WTC11 (cell line): ENCODE measurements around the gene NDUFV1. TPM values are rescaled to one million over a fixed set of nuclear protein-coding genes. Genes with fewer than 3 reads are reported as not detected.

Experiments used
- ELF4 ChIP-seq: sonication (generic); formaldehyde crosslinking; IDR thresholded peaks from 2 replicates; pipeline ENCODE4 v1.8.1; 2022; ENCODE audit warnings: low read depth, mild to moderate bottlenecking, moderate library complexity, missing genetic modification reagents
- ETV6 ChIP-seq: sonication (generic); formaldehyde crosslinking; IDR thresholded peaks from 2 replicates; pipeline ENCODE4 v1.8.1; 2022; ENCODE audit warnings: mild to moderate bottlenecking, missing genetic modification reagents
- FOXK1 ChIP-seq: sonication (generic); formaldehyde crosslinking; IDR thresholded peaks from 2 replicates; pipeline ENCODE4 v1.8.0; 2022; ENCODE audit warnings: mild to moderate bottlenecking, moderate library complexity, missing genetic modification reagents
- FOXP1 ChIP-seq: sonication (generic); formaldehyde crosslinking; IDR thresholded peaks from 2 replicates; pipeline ENCODE4 v1.8.0; 2022; ENCODE audit warnings: missing genetic modification reagents, mild to moderate bottlenecking, moderate library complexity, borderline replicate concordance
- KAT7 ChIP-seq: sonication (generic); formaldehyde crosslinking; IDR thresholded peaks from 2 replicates; pipeline ENCODE4 v1.8.1; 2023; ENCODE audit warnings: missing genetic modification reagents, mild to moderate bottlenecking, borderline replicate concordance
- MXD4 ChIP-seq: fragments of 250-450 bp; sonication (Bioruptor Pico); IDR thresholded peaks from 2 replicates; pipeline ENCODE4 v1.8.0; 2021; ENCODE audit warnings: mild to moderate bottlenecking, moderate library complexity, borderline replicate concordance
- NR1H2 ChIP-seq: sonication (generic); formaldehyde crosslinking; IDR thresholded peaks from 2 replicates; pipeline ENCODE4 v1.9.0; 2021; ENCODE audit warnings: mild to moderate bottlenecking, moderate library complexity, missing genetic modification reagents
- PRRX2 ChIP-seq: fragments of 250-450 bp; sonication (Bioruptor Pico); IDR thresholded peaks from 2 replicates; pipeline ENCODE4 v1.8.0; 2021; ENCODE audit warnings: mild to moderate bottlenecking
- SP1 ChIP-seq: sonication (generic); formaldehyde crosslinking; conservative IDR thresholded peaks from 2 replicates; pipeline ENCODE4 v1.8.1; 2022; ENCODE audit warnings: missing genetic modification reagents
- TCF7 ChIP-seq: sonication (generic); formaldehyde crosslinking; IDR thresholded peaks from 2 replicates; pipeline ENCODE4 v1.8.0; 2022; ENCODE audit warnings: mild to moderate bottlenecking, low read depth, missing genetic modification reagents, moderate library complexity
- TEAD1 ChIP-seq: sonication (generic); formaldehyde crosslinking; IDR thresholded peaks from 2 replicates; pipeline ENCODE4 v1.8.0; 2022; ENCODE audit warnings: mild to moderate bottlenecking, missing genetic modification reagents
- TEAD4 ChIP-seq: sonication (generic); formaldehyde crosslinking; IDR thresholded peaks from 2 replicates; pipeline ENCODE4 v1.8.0; 2022; ENCODE audit warnings: mild to moderate bottlenecking, missing genetic modification reagents
- TP53 ChIP-seq: sonication (generic); formaldehyde crosslinking; IDR thresholded peaks from 2 replicates; pipeline ENCODE4 v1.8.1; 2023; ENCODE audit warnings: mild to moderate bottlenecking, missing genetic modification reagents
- ZBTB21 ChIP-seq: sonication (generic); formaldehyde crosslinking; IDR thresholded peaks from 2 replicates; pipeline ENCODE4 v1.8.1; 2023; ENCODE audit warnings: mild to moderate bottlenecking, missing genetic modification reagents, borderline replicate concordance
- ZNF219 ChIP-seq: sonication (generic); formaldehyde crosslinking; IDR thresholded peaks from 2 replicates; pipeline ENCODE4 v1.8.0; 2023; ENCODE audit warnings: missing genetic modification reagents, mild to moderate bottlenecking, borderline replicate concordance
- total RNA-seq: library from RNA; stranded (reverse); gene quantifications from 3 replicates; pipeline ENCODE4 v1.2.3, GENCODE V29; 2021
- TF ChIP-seq, protein P1 (sequence below): sonication (generic); formaldehyde crosslinking; IDR thresholded peaks from 2 replicates; pipeline ENCODE4 v1.8.1; 2022; ENCODE audit warnings: low read depth, missing genetic modification reagents, borderline replicate concordance
- TF ChIP-seq, protein P2 (sequence below): sonication (generic); formaldehyde crosslinking; IDR thresholded peaks from 2 replicates; pipeline ENCODE4 v1.8.0; 2022; ENCODE audit warnings: mild to moderate bottlenecking, missing genetic modification reagents
- TF ChIP-seq, protein P3 (sequence below): sonication (generic); formaldehyde crosslinking; conservative IDR thresholded peaks from 2 replicates; pipeline ENCODE4 v1.8.1; 2022; ENCODE audit warnings: mild to moderate bottlenecking, missing genetic modification reagents
- TF ChIP-seq, protein P4 (sequence below): sonication (generic); formaldehyde crosslinking; IDR thresholded peaks from 2 replicates; pipeline ENCODE4 v1.8.1; 2023; ENCODE audit warnings: mild to moderate bottlenecking, missing genetic modification reagents, moderate library complexity
- TF ChIP-seq, protein P5 (sequence below): sonication (generic); formaldehyde crosslinking; IDR thresholded peaks from 2 replicates; pipeline ENCODE4 v1.8.1; 2022; ENCODE audit warnings: mild to moderate bottlenecking, moderate library complexity, missing genetic modification reagents
- TF ChIP-seq, protein P6 (sequence below): sonication (generic); formaldehyde crosslinking; IDR thresholded peaks from 2 replicates; pipeline ENCODE4 v1.8.1; 2023; ENCODE audit warnings: mild to moderate bottlenecking, moderate library complexity, missing genetic modification reagents
- TF ChIP-seq, protein P7 (sequence below): sonication (generic); formaldehyde crosslinking; IDR thresholded peaks from 2 replicates; pipeline ENCODE4 v1.8.0; 2023; ENCODE audit warnings: missing genetic modification reagents, mild to moderate bottlenecking, borderline replicate concordance
- TF ChIP-seq, protein P8 (sequence below): fragments of 250-450 bp; sonication (Bioruptor Pico); IDR thresholded peaks from 2 replicates; pipeline ENCODE4 v2.1.2; 2022; ENCODE audit warnings: mild to moderate bottlenecking, moderate library complexity
- TF ChIP-seq, protein P9 (sequence below): sonication (generic); formaldehyde crosslinking; IDR thresholded peaks from 2 replicates; pipeline ENCODE4 v1.8.0; 2022; ENCODE audit warnings: mild to moderate bottlenecking, missing genetic modification reagents

The NDUFV1 gene
- total RNA-seq, 1 experiment from 2014 or later = 231 TPM

DNA sequence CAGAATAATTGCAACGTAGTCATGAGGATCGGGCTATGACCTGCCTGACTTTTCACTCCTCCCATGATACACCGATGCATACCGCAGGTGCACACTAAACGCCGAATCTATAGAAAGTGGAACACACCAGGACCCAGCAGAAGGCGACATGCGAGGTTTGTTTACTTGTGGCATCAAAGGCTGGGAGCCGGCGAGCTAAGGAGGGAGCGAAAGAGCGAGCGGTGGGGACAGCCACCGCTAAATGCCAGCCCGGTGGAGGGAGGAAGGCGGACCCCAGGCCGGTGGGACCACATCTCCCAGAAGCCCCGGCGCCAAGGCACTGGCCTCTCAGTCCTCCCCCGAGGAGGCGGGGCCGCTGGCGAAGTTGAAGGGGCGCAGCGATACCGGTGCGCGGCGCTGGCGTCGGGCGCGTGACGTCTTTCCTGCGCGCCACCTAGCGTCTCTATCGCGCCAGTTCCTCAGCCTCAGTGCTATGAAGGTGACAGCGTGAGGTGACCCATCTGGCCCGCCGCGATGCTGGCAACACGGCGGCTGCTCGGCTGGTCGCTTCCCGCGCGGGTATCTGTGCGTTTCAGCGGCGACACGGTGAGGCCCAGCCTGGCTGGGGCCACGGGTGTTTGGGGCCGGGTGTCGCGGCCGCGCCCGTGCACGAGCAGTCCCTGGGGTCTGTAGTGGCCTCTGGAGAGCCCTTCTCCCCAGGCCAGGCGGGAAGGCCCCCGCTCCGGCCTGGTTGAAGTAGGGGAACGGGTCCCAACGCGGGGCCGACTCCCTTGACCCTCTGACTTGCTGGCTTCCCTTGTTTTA lies at the start of gene NDUFV1 (continued):
- TF ChIP-seq, protein P1, sequence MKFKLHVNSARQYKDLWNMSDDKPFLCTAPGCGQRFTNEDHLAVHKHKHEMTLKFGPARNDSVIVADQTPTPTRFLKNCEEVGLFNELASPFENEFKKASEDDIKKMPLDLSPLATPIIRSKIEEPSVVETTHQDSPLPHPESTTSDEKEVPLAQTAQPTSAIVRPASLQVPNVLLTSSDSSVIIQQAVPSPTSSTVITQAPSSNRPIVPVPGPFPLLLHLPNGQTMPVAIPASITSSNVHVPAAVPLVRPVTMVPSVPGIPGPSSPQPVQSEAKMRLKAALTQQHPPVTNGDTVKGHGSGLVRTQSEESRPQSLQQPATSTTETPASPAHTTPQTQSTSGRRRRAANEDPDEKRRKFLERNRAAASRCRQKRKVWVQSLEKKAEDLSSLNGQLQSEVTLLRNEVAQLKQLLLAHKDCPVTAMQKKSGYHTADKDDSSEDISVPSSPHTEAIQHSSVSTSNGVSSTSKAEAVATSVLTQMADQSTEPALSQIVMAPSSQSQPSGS = no peak
- TF ChIP-seq, protein P2, sequence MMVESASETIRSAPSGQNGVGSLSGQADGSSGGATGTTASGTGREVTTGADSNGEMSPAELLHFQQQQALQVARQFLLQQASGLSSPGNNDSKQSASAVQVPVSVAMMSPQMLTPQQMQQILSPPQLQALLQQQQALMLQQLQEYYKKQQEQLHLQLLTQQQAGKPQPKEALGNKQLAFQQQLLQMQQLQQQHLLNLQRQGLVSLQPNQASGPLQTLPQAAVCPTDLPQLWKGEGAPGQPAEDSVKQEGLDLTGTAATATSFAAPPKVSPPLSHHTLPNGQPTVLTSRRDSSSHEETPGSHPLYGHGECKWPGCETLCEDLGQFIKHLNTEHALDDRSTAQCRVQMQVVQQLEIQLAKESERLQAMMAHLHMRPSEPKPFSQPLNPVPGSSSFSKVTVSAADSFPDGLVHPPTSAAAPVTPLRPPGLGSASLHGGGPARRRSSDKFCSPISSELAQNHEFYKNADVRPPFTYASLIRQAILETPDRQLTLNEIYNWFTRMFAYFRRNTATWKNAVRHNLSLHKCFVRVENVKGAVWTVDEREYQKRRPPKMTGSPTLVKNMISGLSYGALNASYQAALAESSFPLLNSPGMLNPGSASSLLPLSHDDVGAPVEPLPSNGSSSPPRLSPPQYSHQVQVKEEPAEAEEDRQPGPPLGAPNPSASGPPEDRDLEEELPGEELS (CRISPR knock-in tag) = 0 out of 2 replicates have a peak, but pooled peaks have one; percentile 20
- TF ChIP-seq, protein P3, sequence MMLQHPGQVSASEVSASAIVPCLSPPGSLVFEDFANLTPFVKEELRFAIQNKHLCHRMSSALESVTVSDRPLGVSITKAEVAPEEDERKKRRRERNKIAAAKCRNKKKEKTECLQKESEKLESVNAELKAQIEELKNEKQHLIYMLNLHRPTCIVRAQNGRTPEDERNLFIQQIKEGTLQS (CRISPR knock-in tag) = no peak
- TF ChIP-seq TEAD4 = no peak
- TF ChIP-seq, protein P4, sequence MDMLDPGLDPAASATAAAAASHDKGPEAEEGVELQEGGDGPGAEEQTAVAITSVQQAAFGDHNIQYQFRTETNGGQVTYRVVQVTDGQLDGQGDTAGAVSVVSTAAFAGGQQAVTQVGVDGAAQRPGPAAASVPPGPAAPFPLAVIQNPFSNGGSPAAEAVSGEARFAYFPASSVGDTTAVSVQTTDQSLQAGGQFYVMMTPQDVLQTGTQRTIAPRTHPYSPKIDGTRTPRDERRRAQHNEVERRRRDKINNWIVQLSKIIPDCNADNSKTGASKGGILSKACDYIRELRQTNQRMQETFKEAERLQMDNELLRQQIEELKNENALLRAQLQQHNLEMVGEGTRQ (CRISPR knock-in tag) = peak; percentile 54
- TF ChIP-seq NR1H2 (CRISPR knock-in tag) = no peak
- TF ChIP-seq, protein P5, sequence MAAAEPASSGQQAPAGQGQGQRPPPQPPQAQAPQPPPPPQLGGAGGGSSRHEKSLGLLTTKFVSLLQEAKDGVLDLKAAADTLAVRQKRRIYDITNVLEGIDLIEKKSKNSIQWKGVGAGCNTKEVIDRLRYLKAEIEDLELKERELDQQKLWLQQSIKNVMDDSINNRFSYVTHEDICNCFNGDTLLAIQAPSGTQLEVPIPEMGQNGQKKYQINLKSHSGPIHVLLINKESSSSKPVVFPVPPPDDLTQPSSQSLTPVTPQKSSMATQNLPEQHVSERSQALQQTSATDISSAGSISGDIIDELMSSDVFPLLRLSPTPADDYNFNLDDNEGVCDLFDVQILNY (CRISPR knock-in tag) = peak; percentile 69
- TF ChIP-seq, protein P6, sequence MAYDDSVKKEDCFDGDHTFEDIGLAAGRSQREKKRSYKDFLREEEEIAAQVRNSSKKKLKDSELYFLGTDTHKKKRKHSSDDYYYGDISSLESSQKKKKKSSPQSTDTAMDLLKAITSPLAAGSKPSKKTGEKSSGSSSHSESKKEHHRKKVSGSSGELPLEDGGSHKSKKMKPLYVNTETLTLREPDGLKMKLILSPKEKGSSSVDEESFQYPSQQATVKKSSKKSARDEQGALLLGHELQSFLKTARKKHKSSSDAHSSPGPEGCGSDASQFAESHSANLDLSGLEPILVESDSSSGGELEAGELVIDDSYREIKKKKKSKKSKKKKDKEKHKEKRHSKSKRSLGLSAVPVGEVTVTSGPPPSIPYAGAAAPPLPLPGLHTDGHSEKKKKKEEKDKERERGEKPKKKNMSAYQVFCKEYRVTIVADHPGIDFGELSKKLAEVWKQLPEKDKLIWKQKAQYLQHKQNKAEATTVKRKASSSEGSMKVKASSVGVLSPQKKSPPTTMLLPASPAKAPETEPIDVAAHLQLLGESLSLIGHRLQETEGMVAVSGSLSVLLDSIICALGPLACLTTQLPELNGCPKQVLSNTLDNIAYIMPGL (CRISPR knock-in tag) = peak; percentile 79; the same call in 1 of the 2 replicates
- TF ChIP-seq SP1 (CRISPR knock-in tag) = peak; percentile 97
- no peak for TF ChIP-seq PRRX2
- TF ChIP-seq TCF7 (CRISPR knock-in tag) = peak; percentile 55; the same call in 1 of the 2 replicates
- no peak for TF ChIP-seq MXD4 (CRISPR knock-in tag)
- TF ChIP-seq ELF4 (CRISPR knock-in tag) = no peak
- TF ChIP-seq TP53 (CRISPR knock-in tag) = no peak
- TF ChIP-seq TEAD1 (CRISPR knock-in tag) = peak; percentile 75; the same call in 1 of the 2 replicates
- TF ChIP-seq, protein P7, sequence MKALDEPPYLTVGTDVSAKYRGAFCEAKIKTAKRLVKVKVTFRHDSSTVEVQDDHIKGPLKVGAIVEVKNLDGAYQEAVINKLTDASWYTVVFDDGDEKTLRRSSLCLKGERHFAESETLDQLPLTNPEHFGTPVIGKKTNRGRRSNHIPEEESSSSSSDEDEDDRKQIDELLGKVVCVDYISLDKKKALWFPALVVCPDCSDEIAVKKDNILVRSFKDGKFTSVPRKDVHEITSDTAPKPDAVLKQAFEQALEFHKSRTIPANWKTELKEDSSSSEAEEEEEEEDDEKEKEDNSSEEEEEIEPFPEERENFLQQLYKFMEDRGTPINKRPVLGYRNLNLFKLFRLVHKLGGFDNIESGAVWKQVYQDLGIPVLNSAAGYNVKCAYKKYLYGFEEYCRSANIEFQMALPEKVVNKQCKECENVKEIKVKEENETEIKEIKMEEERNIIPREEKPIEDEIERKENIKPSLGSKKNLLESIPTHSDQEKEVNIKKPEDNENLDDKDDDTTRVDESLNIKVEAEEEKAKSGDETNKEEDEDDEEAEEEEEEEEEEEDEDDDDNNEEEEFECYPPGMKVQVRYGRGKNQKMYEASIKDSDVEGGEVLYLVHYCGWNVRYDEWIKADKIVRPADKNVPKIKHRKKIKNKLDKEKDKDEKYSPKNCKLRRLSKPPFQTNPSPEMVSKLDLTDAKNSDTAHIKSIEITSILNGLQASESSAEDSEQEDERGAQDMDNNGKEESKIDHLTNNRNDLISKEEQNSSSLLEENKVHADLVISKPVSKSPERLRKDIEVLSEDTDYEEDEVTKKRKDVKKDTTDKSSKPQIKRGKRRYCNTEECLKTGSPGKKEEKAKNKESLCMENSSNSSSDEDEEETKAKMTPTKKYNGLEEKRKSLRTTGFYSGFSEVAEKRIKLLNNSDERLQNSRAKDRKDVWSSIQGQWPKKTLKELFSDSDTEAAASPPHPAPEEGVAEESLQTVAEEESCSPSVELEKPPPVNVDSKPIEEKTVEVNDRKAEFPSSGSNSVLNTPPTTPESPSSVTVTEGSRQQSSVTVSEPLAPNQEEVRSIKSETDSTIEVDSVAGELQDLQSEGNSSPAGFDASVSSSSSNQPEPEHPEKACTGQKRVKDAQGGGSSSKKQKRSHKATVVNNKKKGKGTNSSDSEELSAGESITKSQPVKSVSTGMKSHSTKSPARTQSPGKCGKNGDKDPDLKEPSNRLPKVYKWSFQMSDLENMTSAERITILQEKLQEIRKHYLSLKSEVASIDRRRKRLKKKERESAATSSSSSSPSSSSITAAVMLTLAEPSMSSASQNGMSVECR (CRISPR knock-in tag) = peak; percentile 86; the same call in 1 of the 2 replicates
- peak; percentile 97 for TF ChIP-seq FOXK1 (CRISPR knock-in tag)
- peak; percentile 82; the same call in 1 of the 2 replicates for TF ChIP-seq ZBTB21
- no peak for TF ChIP-seq ZNF219 (CRISPR knock-in tag)
- TF ChIP-seq, protein P8, sequence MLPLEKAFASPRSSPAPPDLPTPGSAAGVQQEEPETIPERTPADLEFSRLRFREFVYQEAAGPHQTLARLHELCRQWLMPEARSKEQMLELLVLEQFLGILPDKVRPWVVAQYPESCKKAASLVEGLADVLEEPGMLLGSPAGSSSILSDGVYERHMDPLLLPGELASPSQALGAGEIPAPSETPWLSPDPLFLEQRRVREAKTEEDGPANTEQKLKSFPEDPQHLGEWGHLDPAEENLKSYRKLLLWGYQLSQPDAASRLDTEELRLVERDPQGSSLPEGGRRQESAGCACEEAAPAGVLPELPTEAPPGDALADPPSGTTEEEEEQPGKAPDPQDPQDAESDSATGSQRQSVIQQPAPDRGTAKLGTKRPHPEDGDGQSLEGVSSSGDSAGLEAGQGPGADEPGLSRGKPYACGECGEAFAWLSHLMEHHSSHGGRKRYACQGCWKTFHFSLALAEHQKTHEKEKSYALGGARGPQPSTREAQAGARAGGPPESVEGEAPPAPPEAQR (CRISPR knock-in tag) = no peak
- TF ChIP-seq, protein P9, sequence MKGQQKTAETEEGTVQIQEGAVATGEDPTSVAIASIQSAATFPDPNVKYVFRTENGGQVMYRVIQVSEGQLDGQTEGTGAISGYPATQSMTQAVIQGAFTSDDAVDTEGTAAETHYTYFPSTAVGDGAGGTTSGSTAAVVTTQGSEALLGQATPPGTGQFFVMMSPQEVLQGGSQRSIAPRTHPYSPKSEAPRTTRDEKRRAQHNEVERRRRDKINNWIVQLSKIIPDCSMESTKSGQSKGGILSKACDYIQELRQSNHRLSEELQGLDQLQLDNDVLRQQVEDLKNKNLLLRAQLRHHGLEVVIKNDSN (CRISPR knock-in tag) = peak; percentile 59
- peak; percentile 60; the same call in 1 of the 2 replicates for TF ChIP-seq FOXP1
- 0 out of 2 replicates have a peak, but pooled peaks have one; percentile 78 for TF ChIP-seq KAT7 (CRISPR knock-in tag)
- peak; percentile 65; the same call in 1 of the 2 replicates for TF ChIP-seq ETV6
